Measurements from ENCODE around the gene ARIH2. TPM values are rescaled to one million over a fixed set of nuclear protein-coding genes. Genes with fewer than 3 reads are reported as not detected.

The ARIH2 gene
- total RNA-seq, 4 donors from 2014 or later: 78.9 to 109 (median 97.5) TPM

DNA sequence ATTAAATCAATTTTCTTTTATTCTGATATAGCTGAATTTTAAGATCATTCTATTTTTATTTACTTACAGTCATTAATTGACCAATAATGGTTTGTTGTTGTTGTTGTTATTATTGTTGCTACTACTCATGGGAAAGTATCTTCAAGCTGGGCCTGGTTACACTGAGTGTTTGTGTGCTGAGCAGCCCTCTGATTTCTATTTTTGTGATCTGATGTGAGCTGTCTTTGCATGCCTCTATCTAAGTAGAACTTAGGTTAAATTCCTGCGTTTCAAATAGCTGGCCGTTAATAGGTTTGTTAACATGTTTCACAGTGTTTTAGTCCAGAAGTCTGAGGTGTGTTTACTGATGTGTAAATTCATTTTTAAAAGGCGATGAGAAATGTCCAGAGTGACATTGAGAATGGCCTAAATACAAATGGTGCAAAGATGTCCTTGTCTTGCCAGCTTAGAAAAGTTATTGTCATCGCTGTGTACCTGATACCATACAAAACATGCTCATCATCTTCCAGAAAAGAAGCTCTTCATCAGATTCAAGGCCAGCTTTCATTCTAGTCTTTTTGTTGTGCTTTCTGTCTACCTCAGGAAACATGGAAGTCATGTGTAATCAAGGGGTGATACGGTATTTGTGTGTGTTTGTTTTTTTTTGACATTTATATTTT lies 15.8 kb downstream of the ARIH2 start:
- peaks cover 0 to 44% (median 28%) of the 10 kb centered on the region in 4 donors for H3K36me3 ChIP-seq
- 84% methylated on average over 5 of the region's 5 CpGs for WGBS
- TF ChIP-seq POLR2A (IDR thresholded peaks at IDR 0.05; ENCODE audit: low read depth) (no peak), POLR2AphosphoS5 (IDR thresholded peaks at IDR 0.05) (no peak), EP300 (IDR thresholded peaks at IDR 0.05) (no peak)
- TF ChIP-seq, protein P1, sequence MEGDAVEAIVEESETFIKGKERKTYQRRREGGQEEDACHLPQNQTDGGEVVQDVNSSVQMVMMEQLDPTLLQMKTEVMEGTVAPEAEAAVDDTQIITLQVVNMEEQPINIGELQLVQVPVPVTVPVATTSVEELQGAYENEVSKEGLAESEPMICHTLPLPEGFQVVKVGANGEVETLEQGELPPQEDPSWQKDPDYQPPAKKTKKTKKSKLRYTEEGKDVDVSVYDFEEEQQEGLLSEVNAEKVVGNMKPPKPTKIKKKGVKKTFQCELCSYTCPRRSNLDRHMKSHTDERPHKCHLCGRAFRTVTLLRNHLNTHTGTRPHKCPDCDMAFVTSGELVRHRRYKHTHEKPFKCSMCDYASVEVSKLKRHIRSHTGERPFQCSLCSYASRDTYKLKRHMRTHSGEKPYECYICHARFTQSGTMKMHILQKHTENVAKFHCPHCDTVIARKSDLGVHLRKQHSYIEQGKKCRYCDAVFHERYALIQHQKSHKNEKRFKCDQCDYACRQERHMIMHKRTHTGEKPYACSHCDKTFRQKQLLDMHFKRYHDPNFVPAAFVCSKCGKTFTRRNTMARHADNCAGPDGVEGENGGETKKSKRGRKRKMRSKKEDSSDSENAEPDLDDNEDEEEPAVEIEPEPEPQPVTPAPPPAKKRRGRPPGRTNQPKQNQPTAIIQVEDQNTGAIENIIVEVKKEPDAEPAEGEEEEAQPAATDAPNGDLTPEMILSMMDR (IDR thresholded peaks at IDR 0.05): no peak
- no peak overlapping the region for H3K27ac ChIP-seq (replicated peaks in 1 of 4)
- H3K27me3 ChIP-seq: no peaks in the 10 kb centered on the region
- H3K4me3 ChIP-seq: no peak overlapping the region
- intact Hi-C loops (cut with DNase I): no loop called here
- H3K9me3 ChIP-seq: no peaks in the 10 kb centered on the region
- peaks cover 18 to 42% (median 32%) of the 10 kb centered on the region in 4 donors for H3K4me1 ChIP-seq
- no peak for DNase-seq (ENCODE audit: extremely low spot score)

DNA sequence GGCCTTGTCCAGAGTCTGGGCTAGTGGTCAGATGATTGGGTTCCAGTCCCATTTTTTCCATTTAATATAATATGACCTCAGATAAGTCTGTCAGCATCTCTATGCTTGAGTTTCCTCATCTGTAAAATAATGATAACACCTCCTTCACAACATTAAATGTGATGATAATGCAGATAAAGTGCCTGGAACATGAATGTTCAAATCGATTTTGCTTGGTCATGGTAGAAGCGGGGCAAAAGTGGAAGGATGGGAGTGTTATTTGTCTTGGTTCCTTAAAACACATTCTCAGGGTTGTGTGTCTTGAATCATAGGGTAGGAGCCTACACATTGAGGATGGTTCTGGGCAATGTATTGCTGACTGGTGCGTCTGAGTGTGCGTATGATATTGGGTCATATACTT lies 16.9 kb downstream of the ARIH2 start:
- intact Hi-C loops (cut with DNase I): no loop called here
- H3K27ac ChIP-seq (replicated peaks in 1 of 4): no peak overlapping the region
- TF ChIP-seq, protein P1 (IDR thresholded peaks at IDR 0.05): no peak
- no peak for TF ChIP-seq POLR2AphosphoS5 (IDR thresholded peaks at IDR 0.05)
- no peak for TF ChIP-seq POLR2A (IDR thresholded peaks at IDR 0.05; ENCODE audit: low read depth)
- TF ChIP-seq EP300 (IDR thresholded peaks at IDR 0.05): no peak
- no peak overlapping the region for H3K4me3 ChIP-seq
- H3K27me3 ChIP-seq: no peaks in the 10 kb centered on the region
- H3K36me3 ChIP-seq: peaks cover 0 to 44% (median 28%) of the 10 kb centered on the region in 4 donors
- no peaks in the 10 kb centered on the region for H3K9me3 ChIP-seq
- H3K4me1 ChIP-seq: peaks cover 7 to 31% (median 22%) of the 10 kb centered on the region in 4 donors
- 91% methylated on average over 4 of the region's 4 CpGs for WGBS
- DNase-seq (ENCODE audit: extremely low spot score): no peak

DNA sequence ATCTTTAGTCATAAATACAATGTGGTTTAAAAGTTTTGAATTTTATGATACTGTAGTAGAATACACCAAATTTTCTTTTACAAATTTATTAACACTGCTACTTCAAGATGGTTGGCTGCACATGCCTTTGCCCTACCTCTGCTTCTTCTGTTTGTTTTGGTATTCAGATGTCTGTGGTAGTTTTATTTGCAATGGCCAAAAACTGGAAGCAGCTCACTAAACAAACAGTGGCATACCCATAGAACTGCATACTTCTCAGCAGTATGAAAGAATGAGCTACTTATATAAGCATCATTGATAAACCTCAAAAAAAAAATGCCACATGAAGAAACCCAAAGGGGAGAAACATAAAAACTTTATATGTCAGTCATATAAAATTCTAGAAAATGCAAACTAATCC lies 19.5 kb downstream of the ARIH2 start:
- intact Hi-C loops (cut with DNase I): no loop called here
- peaks cover 0 to 13% (median 2%) of the 10 kb centered on the region in 4 donors for H3K4me1 ChIP-seq
- peaks cover 0 to 33% (median 18%) of the 10 kb centered on the region in 4 donors for H3K36me3 ChIP-seq
- no peaks in the 10 kb centered on the region for H3K27me3 ChIP-seq
- DNase-seq (ENCODE audit: extremely low spot score): no peak
- TF ChIP-seq, protein P1 (IDR thresholded peaks at IDR 0.05): no peak
- no peak for TF ChIP-seq POLR2AphosphoS5 (IDR thresholded peaks at IDR 0.05)
- no peak for TF ChIP-seq EP300 (IDR thresholded peaks at IDR 0.05)
- H3K27ac ChIP-seq (replicated peaks in 1 of 4): no peak overlapping the region
- H3K9me3 ChIP-seq: no peaks in the 10 kb centered on the region
- H3K4me3 ChIP-seq: no peak overlapping the region

DNA sequence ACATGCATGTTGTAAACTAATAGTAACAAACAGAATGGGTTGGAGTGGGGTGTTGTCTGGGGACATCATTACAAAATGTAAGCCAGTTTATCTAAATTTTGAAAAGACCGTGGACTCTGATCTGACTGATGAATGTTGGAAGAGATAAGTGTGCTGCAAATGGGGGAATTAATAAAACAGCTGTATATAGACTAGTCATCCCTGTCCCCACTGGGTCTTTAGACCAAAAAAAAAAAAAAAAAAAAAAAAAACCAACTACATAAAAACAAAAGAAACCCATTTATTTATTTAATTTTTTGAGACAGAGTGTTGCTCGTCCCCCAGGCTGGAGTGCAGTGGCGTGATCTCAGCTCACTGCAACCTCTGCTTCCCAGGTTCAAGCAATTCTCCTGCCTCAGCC lies 20.0 kb downstream of the ARIH2 start:
- peaks cover 0 to 33% (median 16%) of the 10 kb centered on the region in 4 donors for H3K36me3 ChIP-seq
- H3K4me1 ChIP-seq: peaks cover 0 to 13% (median 2%) of the 10 kb centered on the region in 4 donors
- TF ChIP-seq EP300 (IDR thresholded peaks at IDR 0.05): no peak
- TF ChIP-seq, protein P1 (IDR thresholded peaks at IDR 0.05): no peak
- TF ChIP-seq POLR2AphosphoS5 (IDR thresholded peaks at IDR 0.05): no peak
- no peak for TF ChIP-seq POLR2A (IDR thresholded peaks at IDR 0.05; ENCODE audit: low read depth)
- H3K4me3 ChIP-seq: no peak overlapping the region
- H3K27ac ChIP-seq (replicated peaks in 1 of 4): no peak overlapping the region
- no peaks in the 10 kb centered on the region for H3K27me3 ChIP-seq
- no peak for DNase-seq (ENCODE audit: extremely low spot score)
- H3K9me3 ChIP-seq: no peaks in the 10 kb centered on the region
- intact Hi-C loops (cut with DNase I): no loop called here
- WGBS: 100% methylated on average over 3 of the region's 3 CpGs

DNA sequence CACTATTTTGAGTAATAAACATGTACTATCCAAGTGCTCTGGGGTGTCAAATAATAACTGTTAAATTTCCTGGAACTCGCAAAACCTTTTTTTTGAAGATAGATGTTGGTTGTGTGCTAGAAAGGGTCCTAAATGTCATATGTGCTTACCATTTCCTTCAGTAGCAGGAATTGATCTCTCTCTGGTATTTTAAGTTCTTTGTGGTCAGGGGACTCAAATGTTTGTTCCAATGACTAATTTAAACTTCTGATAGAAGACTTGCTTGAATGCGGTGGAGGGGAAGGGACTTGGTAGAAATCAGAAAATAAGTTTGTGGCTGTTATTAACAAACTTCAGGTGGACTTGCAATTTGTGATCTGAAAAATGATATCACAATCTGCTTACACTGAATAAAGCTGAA lies 26.8 kb downstream of the ARIH2 start:
- Histone ChIP-seq H3K4me1 (peaks cover 7 to 17% (median 12%) of the 10 kb centered on the region in 4 donors), H3K9me3 (no peaks in the 10 kb centered on the region), H3K27me3 (no peaks in the 10 kb centered on the region), H3K27ac (replicated peaks in 1 of 4) (no peak overlapping the region), H3K36me3 (peaks cover 0 to 29% (median 3%) of the 10 kb centered on the region in 4 donors), H3K4me3 (no peak overlapping the region)
- TF ChIP-seq, protein P1 (IDR thresholded peaks at IDR 0.05): no peak
- TF ChIP-seq POLR2A (IDR thresholded peaks at IDR 0.05; ENCODE audit: low read depth): no peak
- TF ChIP-seq EP300 (IDR thresholded peaks at IDR 0.05): no peak
- TF ChIP-seq POLR2AphosphoS5 (IDR thresholded peaks at IDR 0.05): no peak
- 93% methylated on average over 2 of the region's 2 CpGs for WGBS
- DNase-seq (ENCODE audit: extremely low spot score): no peak
- intact Hi-C loops (cut with DNase I): no loop called here

Measured in esophagus muscularis mucosa (tissue), 4 donors.